Adrenal gland (tissue), 5 donors: ENCODE results near the gene BRINP1.

ENCODE experiments used
- CTCF ChIP-seq, 6 experiments: fragments of 450-650 bp in 4 of 6; fragments of 200-600 bp in 2 of 6; sonication (generic) in 1 of 6; IDR thresholded peaks; 1 replicate in 5 of 6; 2 replicates in 1 of 6; pipeline versions ENCODE4 v1.5.1 to v1.8.0; 2016 to 2021; ENCODE audit warnings: antibody characterized with exemption in 6 of 6, mild to moderate bottlenecking in 2 of 6, moderate library complexity in 1 of 6
- POLR2A ChIP-seq, 2 donors: fragments of 450-650 bp; IDR thresholded peaks; one replicate each; pipeline ENCODE4 v1.6.1; 2017; ENCODE audit warnings: antibody characterized with exemption in 2 of 2, mild to moderate bottlenecking in 2 of 2, moderate library complexity in 1 of 2
- donor health status: DM: no; HTN: no; CAD: no.

- TF ChIP-seq CTCF (IDR thresholded peaks at IDR 0.05) (no peak), POLR2A (IDR thresholded peaks at IDR 0.05) (no peak)
Observed at GRCh38 chr9:119272500-119273211, 96.6 kb downstream of the BRINP1 start.
